ENCODE results near the gene LRP8.
"Not testable (repeated sequence)": the region's sequence is repeated elsewhere in the genome, so short reads cannot be mapped to it uniquely, and the experiment has no call there.

- TF ChIP-seq CTCF, POLR2A, EP300 (IDR thresholded peaks at IDR 0.05): not testable (repeated sequence)
Measured at GRCh38 chr1:53283156-53283555, 44.7 kb downstream of the LRP8 start.

All from gastroesophageal sphincter (tissue), 3 donors.